ENCODE results near the gene KRT3. TPM values are rescaled to one million over a fixed set of nuclear protein-coding genes. Genes with fewer than 3 reads are reported as not detected.

KRT3 gene
- total and polyA plus RNA-seq, 2 donors (not counting 1 experiment from before 2014, with no cell fraction given): not detected

DNA sequence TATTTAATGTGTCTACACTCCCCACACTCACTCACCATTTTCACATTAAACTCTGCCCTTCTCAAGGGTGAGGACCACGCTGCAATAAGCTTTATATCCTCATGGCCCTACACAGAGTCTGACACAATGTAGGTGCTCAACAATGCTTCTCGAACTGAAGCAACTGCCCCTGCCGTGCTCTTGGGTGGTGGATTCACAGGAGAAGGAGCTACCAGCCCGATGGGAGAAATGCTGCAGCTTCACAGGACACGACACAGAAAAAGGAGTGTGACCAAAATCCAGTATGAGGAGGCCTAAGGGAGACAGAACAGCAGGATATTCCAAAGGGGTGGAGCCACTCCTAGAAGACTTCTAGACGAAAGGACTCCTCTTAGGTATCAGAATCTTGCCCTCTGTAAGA lies 6.5 kb upstream of the KRT3 start:
- Mint-ChIP-seq H3K27me3 (peaks cover 37% of the 10 kb centered on the region), H3K4me1 (no peaks in the 10 kb centered on the region), H3K27ac (no peak overlapping the region), H3K9me3 (ENCODE audit: insufficient read depth) (no peaks in the 10 kb centered on the region), H3K4me3 (no peak overlapping the region)
- H3K4me2 ChIP-seq (replicated peaks; ENCODE audit: low read depth, low read length, poor library complexity, severe bottlenecking): no peak overlapping the region
- H4K20me1 ChIP-seq (ENCODE audit: control insufficient read depth, insufficient read depth, low read length, poor library complexity, severe bottlenecking): no peaks in the 10 kb centered on the region
- no peaks in the 10 kb centered on the region for H3K79me2 ChIP-seq (ENCODE audit: control insufficient read depth, insufficient read depth, low read length)
- H2AFZ ChIP-seq (ENCODE audit: insufficient read depth, low read depth, low read length, poor library complexity, severe bottlenecking): no peak overlapping the region
- peaks cover 0 to 5% (median 0%) of the 10 kb centered on the region in 4 experiments for H3K27me3 ChIP-seq (replicated peaks in 1 of 4; ENCODE audit: control extremely low read depth in 1 of 4, control insufficient read depth in 3 of 4, insufficient read depth in 4 of 4, low read length in 3 of 4)
- ATAC-seq (ENCODE audit: low read depth) (no peak), DNase-seq (no peak)
- H3K27ac ChIP-seq (ENCODE audit: low read length in 2 of 2): no peak overlapping the region
- H3K36me3 ChIP-seq (replicated peaks in 1 of 2; ENCODE audit: control extremely low read depth in 1 of 2, control insufficient read depth in 1 of 2, extremely low read depth in 1 of 2, insufficient read depth in 2 of 2, low read length in 1 of 2): no peaks in the 10 kb centered on the region
- no peak overlapping the region for H3K4me3 ChIP-seq (ENCODE audit: control extremely low read depth in 1 of 5, extremely low read depth in 1 of 5, insufficient read depth in 1 of 5, low read depth in 2 of 5, low read length in 4 of 5)
- H3K9ac ChIP-seq (ENCODE audit: low read length): no peak overlapping the region
- no peaks in the 10 kb centered on the region for H3K4me1 ChIP-seq (ENCODE audit: control insufficient read depth in 2 of 2, insufficient read depth in 2 of 2, low read length in 2 of 2)
- CTCF ChIA-PET: no interaction called here
- 73% methylated on average over 4 of the region's 6 CpGs for WGBS (ENCODE audit: insufficient coverage)
- POLR2A ChIA-PET: no interaction called here
- H3K9me3 ChIP-seq (ENCODE audit: control extremely low read depth in 1 of 3, control insufficient read depth in 2 of 3, insufficient read depth in 1 of 3, low read length in 2 of 3): no peaks in the 10 kb centered on the region
- no peak for TF ChIP-seq EZH2 (IDR thresholded peaks at IDR 0.05; ENCODE audit: borderline replicate concordance, insufficient read depth, low read depth, low read length, poor library complexity, severe bottlenecking)
- TF ChIP-seq, protein P1, sequence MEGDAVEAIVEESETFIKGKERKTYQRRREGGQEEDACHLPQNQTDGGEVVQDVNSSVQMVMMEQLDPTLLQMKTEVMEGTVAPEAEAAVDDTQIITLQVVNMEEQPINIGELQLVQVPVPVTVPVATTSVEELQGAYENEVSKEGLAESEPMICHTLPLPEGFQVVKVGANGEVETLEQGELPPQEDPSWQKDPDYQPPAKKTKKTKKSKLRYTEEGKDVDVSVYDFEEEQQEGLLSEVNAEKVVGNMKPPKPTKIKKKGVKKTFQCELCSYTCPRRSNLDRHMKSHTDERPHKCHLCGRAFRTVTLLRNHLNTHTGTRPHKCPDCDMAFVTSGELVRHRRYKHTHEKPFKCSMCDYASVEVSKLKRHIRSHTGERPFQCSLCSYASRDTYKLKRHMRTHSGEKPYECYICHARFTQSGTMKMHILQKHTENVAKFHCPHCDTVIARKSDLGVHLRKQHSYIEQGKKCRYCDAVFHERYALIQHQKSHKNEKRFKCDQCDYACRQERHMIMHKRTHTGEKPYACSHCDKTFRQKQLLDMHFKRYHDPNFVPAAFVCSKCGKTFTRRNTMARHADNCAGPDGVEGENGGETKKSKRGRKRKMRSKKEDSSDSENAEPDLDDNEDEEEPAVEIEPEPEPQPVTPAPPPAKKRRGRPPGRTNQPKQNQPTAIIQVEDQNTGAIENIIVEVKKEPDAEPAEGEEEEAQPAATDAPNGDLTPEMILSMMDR (IDR thresholded peaks at IDR 0.05): no peak
- intact Hi-C loops (cut with micrococcal nuclease): no loop called here

- ATAC-seq (ENCODE audit: low read depth): no peak
- ChIA-PET POLR2A (no interaction called here), CTCF (interaction anchor here (1.1 kb wide), 1 partner anchor 78 kb away, joined by 3 read pairs; no protein-coding TSS in a partner anchor)
- H3K9ac ChIP-seq (ENCODE audit: low read length): no peak overlapping the region
- intact Hi-C loops (cut with micrococcal nuclease): no loop called here
- H3K4me1 ChIP-seq (ENCODE audit: control insufficient read depth in 2 of 2, insufficient read depth in 2 of 2, low read length in 2 of 2): no peaks in the 10 kb centered on the region
- 81% methylated on average over 3 of the region's 3 CpGs for WGBS (ENCODE audit: insufficient coverage)
- H4K20me1 ChIP-seq (ENCODE audit: control insufficient read depth, insufficient read depth, low read length, poor library complexity, severe bottlenecking): no peaks in the 10 kb centered on the region
- DNase-seq: no peak
- H3K27me3 ChIP-seq (replicated peaks in 1 of 4; ENCODE audit: control extremely low read depth in 1 of 4, control insufficient read depth in 3 of 4, insufficient read depth in 4 of 4, low read length in 3 of 4): peaks cover 0 to 5% (median 0%) of the 10 kb centered on the region in 4 experiments
- Mint-ChIP-seq H3K9me3 (ENCODE audit: insufficient read depth) (no peaks in the 10 kb centered on the region), H3K4me1 (no peaks in the 10 kb centered on the region), H3K27ac (no peak overlapping the region), H3K27me3 (peaks cover 37% of the 10 kb centered on the region), H3K4me3 (no peak overlapping the region)
- H2AFZ ChIP-seq (ENCODE audit: insufficient read depth, low read depth, low read length, poor library complexity, severe bottlenecking): no peak overlapping the region
- H3K4me2 ChIP-seq (replicated peaks; ENCODE audit: low read depth, low read length, poor library complexity, severe bottlenecking): no peak overlapping the region
- TF ChIP-seq EZH2 (IDR thresholded peaks at IDR 0.05; ENCODE audit: borderline replicate concordance, insufficient read depth, low read depth, low read length, poor library complexity, severe bottlenecking): no peak
- TF ChIP-seq, protein P1 (IDR thresholded peaks at IDR 0.05): no peak
- H3K79me2 ChIP-seq (ENCODE audit: control insufficient read depth, insufficient read depth, low read length): no peaks in the 10 kb centered on the region
- no peak overlapping the region for H3K4me3 ChIP-seq (ENCODE audit: control extremely low read depth in 1 of 5, extremely low read depth in 1 of 5, insufficient read depth in 1 of 5, low read depth in 2 of 5, low read length in 4 of 5)
- H3K9me3 ChIP-seq (ENCODE audit: control extremely low read depth in 1 of 3, control insufficient read depth in 2 of 3, insufficient read depth in 1 of 3, low read length in 2 of 3): no peaks in the 10 kb centered on the region
- H3K27ac ChIP-seq (ENCODE audit: low read length in 2 of 2): no peak overlapping the region
- no peaks in the 10 kb centered on the region for H3K36me3 ChIP-seq (replicated peaks in 1 of 2; ENCODE audit: control extremely low read depth in 1 of 2, control insufficient read depth in 1 of 2, extremely low read depth in 1 of 2, insufficient read depth in 2 of 2, low read length in 1 of 2)
These were observed 5.9 kb upstream of the KRT3 start for GRCh38 chr12:52801773-52802172.
